Activated T-cell treated with anti-CD3 and anti-CD28 coated beads, Interleukin-2, amount 50 U/mL, for 24 hours (primary cell): ENCODE measurements around the gene TMED8.
"Not testable (repeated sequence)": the region's sequence is repeated elsewhere in the genome, so short reads cannot be mapped to it uniquely, and the experiment has no call there.

Source experiments
- DNase-seq: peaks from one replicate; pipeline ENCODE4 v3.0.0-alpha.2; 2020
- H3K27ac Mint-ChIP-seq: 2 replicates; pipeline ENCODE4 v1.8.0; 2020; ENCODE audit warnings: mild to moderate bottlenecking, mixed read lengths
- H3K27me3 Mint-ChIP-seq: 2 replicates; pipeline ENCODE4 v1.8.0; 2020; ENCODE audit warnings: mixed read lengths
- H3K36me3 Mint-ChIP-seq: 2 replicates; pipeline ENCODE4 v1.8.0; 2020; ENCODE audit warnings: low read depth, mixed read lengths
- H3K4me1 Mint-ChIP-seq: 2 replicates; pipeline ENCODE4 v1.8.0; 2020; ENCODE audit warnings: low read depth, mixed read lengths
- H3K4me3 Mint-ChIP-seq: 2 replicates; pipeline ENCODE4 v1.8.0; 2020; ENCODE audit warnings: mild to moderate bottlenecking, moderate library complexity, mixed read lengths
- H3K9me3 Mint-ChIP-seq: 2 replicates; pipeline ENCODE4 v1.8.0; 2020; ENCODE audit warnings: mixed read lengths

Gene TMED8

GRCh38 chr14:77343662-77344061 lies 33.2 kb downstream of the TMED8 start:
- DNase-seq: no peak
- H3K27me3 Mint-ChIP-seq: no peaks in the 10 kb centered on the region
- H3K4me1 Mint-ChIP-seq: no peaks in the 10 kb centered on the region
- no peak overlapping the region for H3K27ac Mint-ChIP-seq
- no peaks in the 10 kb centered on the region for H3K9me3 Mint-ChIP-seq
- H3K36me3 Mint-ChIP-seq: peaks cover 77% of the 10 kb centered on the region
- no peak overlapping the region for H3K4me3 Mint-ChIP-seq

- Mint-ChIP-seq H3K4me3 (no peak overlapping the region), H3K9me3 (no peaks in the 10 kb centered on the region), H3K27ac (no peak overlapping the region), H3K36me3 (peaks cover 82% of the 10 kb centered on the region), H3K27me3 (no peaks in the 10 kb centered on the region), H3K4me1 (no peaks in the 10 kb centered on the region)
- DNase-seq: no peak
Observed at GRCh38 chr14:77342726-77343397, 34.0 kb downstream of the TMED8 start.

GRCh38 chr14:77340389-77340788 lies 36.5 kb downstream of the TMED8 start:
- H3K27ac Mint-ChIP-seq: no peak overlapping the region
- DNase-seq: no peak
- no peaks in the 10 kb centered on the region for H3K4me1 Mint-ChIP-seq
- no peaks in the 10 kb centered on the region for H3K27me3 Mint-ChIP-seq
- no peaks in the 10 kb centered on the region for H3K9me3 Mint-ChIP-seq
- no peak overlapping the region for H3K4me3 Mint-ChIP-seq
- H3K36me3 Mint-ChIP-seq: peaks cover 78% of the 10 kb centered on the region

GRCh38 chr14:77339407-77339806 lies 37.5 kb downstream of the TMED8 start:
- Mint-ChIP-seq H3K27ac (no peak overlapping the region), H3K9me3 (no peaks in the 10 kb centered on the region), H3K4me3 (no peak overlapping the region), H3K4me1 (no peaks in the 10 kb centered on the region), H3K36me3 (peaks cover 78% of the 10 kb centered on the region), H3K27me3 (no peaks in the 10 kb centered on the region)
- no peak for DNase-seq

- H3K4me3 Mint-ChIP-seq: no peak overlapping the region
- no peaks in the 10 kb centered on the region for H3K4me1 Mint-ChIP-seq
- peaks cover 67% of the 10 kb centered on the region for H3K36me3 Mint-ChIP-seq
- no peaks in the 10 kb centered on the region for H3K27me3 Mint-ChIP-seq
- H3K27ac Mint-ChIP-seq: no peak overlapping the region
- no peaks in the 10 kb centered on the region for H3K9me3 Mint-ChIP-seq
- DNase-seq: no peak
Observed at GRCh38 chr14:77338302-77338701, 38.6 kb downstream of the TMED8 start.

GRCh38 chr14:77337880-77338279 lies 39.0 kb downstream of the TMED8 start:
- DNase-seq: no peak
- no peaks in the 10 kb centered on the region for H3K27me3 Mint-ChIP-seq
- peaks cover 63% of the 10 kb centered on the region for H3K36me3 Mint-ChIP-seq
- no peak overlapping the region for H3K4me3 Mint-ChIP-seq
- no peaks in the 10 kb centered on the region for H3K9me3 Mint-ChIP-seq
- H3K27ac Mint-ChIP-seq: no peak overlapping the region
- H3K4me1 Mint-ChIP-seq: no peaks in the 10 kb centered on the region

- not testable (repeated sequence) for H3K4me1 Mint-ChIP-seq, H3K27ac Mint-ChIP-seq
- H3K36me3 Mint-ChIP-seq: peaks cover 57% of the 10 kb centered on the region
Observed at GRCh38 chr14:77337255-77337654, 39.6 kb downstream of the TMED8 start.

GRCh38 chr14:77335576-77335975 lies 41.3 kb downstream of the TMED8 start:
- Mint-ChIP-seq H3K27me3 (no peaks in the 10 kb centered on the region), H3K9me3 (no peaks in the 10 kb centered on the region), H3K4me1 (no peaks in the 10 kb centered on the region), H3K4me3 (no peak overlapping the region), H3K36me3 (peaks cover 40% of the 10 kb centered on the region), H3K27ac (no peak overlapping the region)
- no peak for DNase-seq

More at GRCh38 chr14:77337255-77337654, 39.6 kb downstream of the TMED8 start:
- not testable (repeated sequence) for H3K9me3 Mint-ChIP-seq, DNase-seq, H3K4me3 Mint-ChIP-seq, H3K27me3 Mint-ChIP-seq

- Mint-ChIP-seq H3K36me3 (peaks cover under 1% of the 10 kb centered on the region), H3K27ac (no peak overlapping the region), H3K4me1 (no peaks in the 10 kb centered on the region), H3K9me3 (no peaks in the 10 kb centered on the region), H3K4me3 (no peak overlapping the region), H3K27me3 (no peaks in the 10 kb centered on the region)
- DNase-seq: no peak
Observed at GRCh38 chr14:77329872-77330271, 47.0 kb downstream of the TMED8 start.

GRCh38 chr14:77327111-77327510 lies 49.8 kb downstream of the TMED8 start:
- Mint-ChIP-seq H3K36me3 (no peaks in the 10 kb centered on the region), H3K4me1 (peaks cover 5% of the 10 kb centered on the region), H3K27ac (no peak overlapping the region), H3K4me3 (no peak overlapping the region), H3K27me3 (no peaks in the 10 kb centered on the region), H3K9me3 (no peaks in the 10 kb centered on the region)
- no peak for DNase-seq

GRCh38 chr14:77325746-77326094 lies 51.2 kb downstream of the TMED8 start:
- Mint-ChIP-seq H3K27me3 (no peaks in the 10 kb centered on the region), H3K4me1 (peaks cover 10% of the 10 kb centered on the region), H3K36me3 (peaks cover 5% of the 10 kb centered on the region), H3K27ac (no peak overlapping the region), H3K9me3 (no peaks in the 10 kb centered on the region), H3K4me3 (no peak overlapping the region)
- DNase-seq: no peak

GRCh38 chr14:77324816-77325745 lies 51.8 kb downstream of the TMED8 start:
- Mint-ChIP-seq H3K27me3 (no peaks in the 10 kb centered on the region), H3K9me3 (no peaks in the 10 kb centered on the region), H3K36me3 (peaks cover 5% of the 10 kb centered on the region), H3K27ac (no peak overlapping the region), H3K4me3 (no peak overlapping the region), H3K4me1 (peaks cover 12% of the 10 kb centered on the region)
- DNase-seq: no peak

GRCh38 chr14:77324289-77324688 lies 52.6 kb downstream of the TMED8 start:
- no peaks in the 10 kb centered on the region for H3K9me3 Mint-ChIP-seq
- peaks cover 19% of the 10 kb centered on the region for H3K4me1 Mint-ChIP-seq
- no peak overlapping the region for H3K4me3 Mint-ChIP-seq
- H3K27ac Mint-ChIP-seq: no peak overlapping the region
- no peak for DNase-seq
- no peaks in the 10 kb centered on the region for H3K27me3 Mint-ChIP-seq
- H3K36me3 Mint-ChIP-seq: peaks cover 5% of the 10 kb centered on the region

GRCh38 chr14:77323571-77323970 lies 53.3 kb downstream of the TMED8 start:
- Mint-ChIP-seq H3K4me3 (no peak overlapping the region), H3K4me1 (peaks cover 22% of the 10 kb centered on the region), H3K9me3 (no peaks in the 10 kb centered on the region), H3K27ac (no peak overlapping the region), H3K27me3 (no peaks in the 10 kb centered on the region), H3K36me3 (peaks cover 5% of the 10 kb centered on the region)
- DNase-seq: no peak

GRCh38 chr14:77322951-77323350 lies 53.9 kb downstream of the TMED8 start:
- Mint-ChIP-seq H3K4me1 (peaks cover 22% of the 10 kb centered on the region), H3K27ac (no peak overlapping the region), H3K27me3 (no peaks in the 10 kb centered on the region), H3K36me3 (peaks cover 5% of the 10 kb centered on the region), H3K4me3 (no peak overlapping the region), H3K9me3 (no peaks in the 10 kb centered on the region)
- no peak for DNase-seq
